Choroid plexus epithelial cell (primary cell): Measurements from ENCODE around the gene OMA1.

Source experiments
- DNase-seq: peaks from one replicate; pipeline ENCODE4 v3.0.0-alpha.2; 2010; ENCODE audit warnings: low read depth
- H3K4me3 ChIP-seq: 2 replicates; pipeline ENCODE4 v1.5.1; 2011; ENCODE audit warnings: low read depth, mild to moderate bottlenecking, control low read depth, low read length, moderate library complexity
- TF ChIP-seq, protein P1 (sequence below): conservative IDR thresholded peaks from 2 replicates; pipeline ENCODE4 v1.5.1; 2011; ENCODE audit warnings: low read depth, mild to moderate bottlenecking, control low read depth, inconsistent platforms, low read length, moderate library complexity

The OMA1 gene

GRCh38 chr1:58432851-58433668 lies 113.5 kb downstream of the OMA1 start:
- TF ChIP-seq, protein P1, sequence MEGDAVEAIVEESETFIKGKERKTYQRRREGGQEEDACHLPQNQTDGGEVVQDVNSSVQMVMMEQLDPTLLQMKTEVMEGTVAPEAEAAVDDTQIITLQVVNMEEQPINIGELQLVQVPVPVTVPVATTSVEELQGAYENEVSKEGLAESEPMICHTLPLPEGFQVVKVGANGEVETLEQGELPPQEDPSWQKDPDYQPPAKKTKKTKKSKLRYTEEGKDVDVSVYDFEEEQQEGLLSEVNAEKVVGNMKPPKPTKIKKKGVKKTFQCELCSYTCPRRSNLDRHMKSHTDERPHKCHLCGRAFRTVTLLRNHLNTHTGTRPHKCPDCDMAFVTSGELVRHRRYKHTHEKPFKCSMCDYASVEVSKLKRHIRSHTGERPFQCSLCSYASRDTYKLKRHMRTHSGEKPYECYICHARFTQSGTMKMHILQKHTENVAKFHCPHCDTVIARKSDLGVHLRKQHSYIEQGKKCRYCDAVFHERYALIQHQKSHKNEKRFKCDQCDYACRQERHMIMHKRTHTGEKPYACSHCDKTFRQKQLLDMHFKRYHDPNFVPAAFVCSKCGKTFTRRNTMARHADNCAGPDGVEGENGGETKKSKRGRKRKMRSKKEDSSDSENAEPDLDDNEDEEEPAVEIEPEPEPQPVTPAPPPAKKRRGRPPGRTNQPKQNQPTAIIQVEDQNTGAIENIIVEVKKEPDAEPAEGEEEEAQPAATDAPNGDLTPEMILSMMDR, result peak; percentile 33
- no peak overlapping the region for H3K4me3 ChIP-seq
- DNase-seq, result peak; percentile 61

DNA sequence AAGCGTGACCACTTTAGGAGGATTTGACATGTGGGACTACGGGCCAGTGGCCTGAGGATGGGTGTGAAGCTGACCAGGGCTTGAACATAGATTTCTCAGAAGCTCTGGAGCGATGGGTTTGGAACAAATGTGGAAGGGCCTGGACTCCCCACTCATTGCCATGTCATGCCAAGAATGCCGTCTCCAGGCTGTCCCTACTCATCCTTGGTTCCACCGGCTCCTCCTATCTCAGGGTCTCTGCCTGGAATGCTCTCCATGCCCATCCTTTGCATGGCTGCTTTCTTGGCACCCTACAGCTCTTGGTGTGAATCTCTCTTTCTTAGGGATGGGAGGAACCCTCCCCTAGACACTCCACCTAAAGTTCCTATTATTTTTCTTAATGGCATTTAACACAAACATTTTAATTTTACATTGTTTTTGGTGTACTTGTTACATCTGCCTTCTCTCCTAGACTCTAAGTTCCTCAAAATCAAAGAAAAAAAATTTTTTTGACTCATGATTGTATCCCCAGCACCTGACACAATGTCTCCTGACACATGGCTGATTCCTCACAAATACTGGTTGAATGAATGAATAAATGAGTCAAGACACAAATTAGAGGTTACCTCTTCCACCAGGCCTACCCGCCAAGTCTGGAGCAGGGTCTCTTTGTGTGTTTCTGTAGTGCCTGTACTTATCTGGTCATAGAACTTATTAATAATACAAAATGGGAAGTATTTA lies 114.5 kb downstream of the OMA1 start:
- H3K4me3 ChIP-seq, result no peak overlapping the region
- DNase-seq, result no peak
- TF ChIP-seq, protein P1, result no peak
